HG02943 (cell line): ENCODE data around the gene RASAL1.

Source experiments
- ATAC-seq: cut with Tn5 transposase; IDR thresholded peaks from one replicate; pipeline ENCODE4 v1.9.1; 2021; ENCODE audit warnings: mild to moderate bottlenecking, low read depth, moderate library complexity; ENCODE audit not compliant: unreplicated experiment

RASAL1 gene

DNA sequence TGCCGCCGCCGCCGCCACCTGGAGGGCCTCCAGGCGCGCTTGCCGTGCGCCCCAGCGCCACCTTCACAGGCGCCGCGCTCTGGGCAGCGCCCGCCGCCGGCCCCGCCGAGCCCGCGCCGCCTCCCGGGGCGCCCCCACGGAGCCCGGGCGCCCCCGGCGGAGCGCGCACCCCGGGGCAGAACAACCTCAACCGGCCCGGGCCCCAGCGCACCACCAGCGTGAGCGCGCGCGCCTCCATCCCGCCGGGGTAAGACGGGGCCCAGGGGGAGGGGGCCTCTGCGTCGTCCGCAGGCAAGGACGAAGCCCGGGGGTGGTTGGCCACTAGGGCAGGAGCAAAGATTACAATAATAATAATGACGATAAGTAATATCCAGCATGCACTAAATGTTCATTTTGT lies 57.7 kb downstream of the RASAL1 start:
- ATAC-seq: no peak

DNA sequence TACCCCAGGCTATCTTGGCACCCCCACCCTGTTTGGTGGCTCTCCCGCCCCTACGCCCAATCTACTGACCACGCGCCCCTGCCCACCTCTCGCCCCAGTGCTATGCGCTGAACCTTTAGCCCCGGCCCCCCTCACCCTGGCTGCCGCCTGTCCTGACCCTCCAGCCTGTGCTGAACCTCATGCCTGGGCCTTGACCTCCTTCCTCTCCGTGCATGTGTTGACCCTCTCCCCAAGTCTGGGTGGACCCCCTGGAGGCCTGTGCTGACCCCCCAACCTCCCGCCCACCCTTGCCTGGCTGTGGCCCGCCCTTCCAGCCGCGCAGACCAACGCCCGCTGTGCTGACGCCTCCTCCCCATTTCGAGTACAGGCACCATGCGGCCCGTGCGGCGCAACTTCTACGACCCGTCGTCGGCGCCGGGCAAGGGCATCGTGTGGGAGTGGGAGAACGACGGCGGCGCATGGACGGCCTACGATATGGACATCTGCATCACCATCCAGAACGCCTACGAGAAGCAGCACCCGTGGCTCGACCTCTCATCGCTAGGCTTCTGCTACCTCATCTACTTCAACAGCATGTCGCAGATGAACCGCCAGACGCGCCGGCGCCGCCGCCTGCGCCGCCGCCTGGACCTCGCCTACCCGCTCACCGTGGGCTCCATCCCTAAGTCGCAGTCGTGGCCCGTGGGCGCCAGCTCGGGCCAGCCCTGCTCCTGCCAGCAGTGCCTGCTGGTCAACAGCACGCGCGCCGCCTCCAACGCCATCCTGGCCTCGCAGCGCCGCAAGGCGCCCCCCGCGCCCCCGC lies 58.3 kb downstream of the RASAL1 start:
- no peak for ATAC-seq

DNA sequence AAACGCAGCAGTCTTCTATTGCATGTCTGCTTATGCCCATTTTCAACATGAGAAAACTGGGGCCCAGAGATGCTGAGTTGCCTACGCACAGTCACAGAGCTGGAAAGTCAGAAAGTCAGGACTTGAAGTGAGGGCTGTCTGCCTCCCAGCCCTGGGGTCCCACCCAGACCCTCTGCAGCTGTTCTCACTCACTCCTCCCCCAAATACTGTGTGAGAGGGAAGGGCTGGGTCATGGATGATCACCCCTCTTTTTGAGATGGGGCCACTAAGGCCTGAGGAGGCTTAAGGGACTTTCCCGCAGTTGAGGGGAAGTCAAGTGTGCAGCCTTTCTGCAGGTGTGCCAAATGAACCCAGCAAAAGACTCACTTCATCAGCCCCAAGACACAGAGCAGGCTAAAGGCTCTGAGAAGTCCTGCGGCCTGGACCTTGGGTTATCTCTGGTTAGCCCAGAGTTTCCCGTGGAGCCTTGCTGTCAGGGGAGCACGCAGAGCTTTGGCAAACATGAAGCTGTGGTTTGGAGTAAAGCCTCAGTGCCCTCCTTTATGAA lies 60.4 kb downstream of the RASAL1 start:
- peak; percentile 82 for ATAC-seq

DNA sequence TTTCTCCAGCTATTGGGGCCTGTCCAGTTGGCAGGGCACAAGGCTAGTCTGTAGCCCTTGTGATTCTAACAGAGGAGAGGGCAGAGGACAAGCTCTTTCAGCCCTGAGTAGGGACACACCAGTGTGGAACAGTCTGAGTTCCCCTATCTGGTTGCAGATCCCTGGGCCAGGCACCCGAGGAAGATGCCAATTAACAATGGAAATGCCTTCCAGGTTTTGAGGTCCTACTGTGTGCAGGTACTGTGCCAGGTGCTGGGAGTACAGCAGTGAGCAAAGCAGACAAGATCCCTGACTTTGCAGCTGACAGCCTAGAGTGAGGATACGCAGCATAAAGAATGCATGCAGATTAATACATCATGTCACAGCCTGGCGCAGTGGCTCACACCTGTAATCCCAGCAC lies 62.0 kb downstream of the RASAL1 start:
- ATAC-seq: no peak

DNA sequence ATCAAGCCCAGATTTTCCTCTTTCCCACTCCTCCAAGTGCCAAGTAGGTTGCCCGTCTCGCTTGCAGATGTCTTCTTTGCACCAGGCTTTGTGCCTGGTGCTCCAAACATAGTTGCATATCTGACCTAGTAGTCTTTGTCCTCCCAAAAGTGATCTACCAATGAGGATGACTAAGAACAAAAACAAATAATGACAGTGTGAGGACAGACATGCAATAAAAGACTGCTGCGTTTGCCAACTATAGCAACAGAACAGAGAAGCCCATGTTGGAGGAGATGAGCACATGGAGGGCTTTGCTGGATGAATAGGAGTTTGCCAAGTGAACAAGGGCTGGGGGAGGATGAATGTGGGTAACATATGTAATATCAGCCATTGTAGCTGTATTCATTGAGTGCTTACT lies 63.4 kb downstream of the RASAL1 start:
- ATAC-seq: no peak

DNA sequence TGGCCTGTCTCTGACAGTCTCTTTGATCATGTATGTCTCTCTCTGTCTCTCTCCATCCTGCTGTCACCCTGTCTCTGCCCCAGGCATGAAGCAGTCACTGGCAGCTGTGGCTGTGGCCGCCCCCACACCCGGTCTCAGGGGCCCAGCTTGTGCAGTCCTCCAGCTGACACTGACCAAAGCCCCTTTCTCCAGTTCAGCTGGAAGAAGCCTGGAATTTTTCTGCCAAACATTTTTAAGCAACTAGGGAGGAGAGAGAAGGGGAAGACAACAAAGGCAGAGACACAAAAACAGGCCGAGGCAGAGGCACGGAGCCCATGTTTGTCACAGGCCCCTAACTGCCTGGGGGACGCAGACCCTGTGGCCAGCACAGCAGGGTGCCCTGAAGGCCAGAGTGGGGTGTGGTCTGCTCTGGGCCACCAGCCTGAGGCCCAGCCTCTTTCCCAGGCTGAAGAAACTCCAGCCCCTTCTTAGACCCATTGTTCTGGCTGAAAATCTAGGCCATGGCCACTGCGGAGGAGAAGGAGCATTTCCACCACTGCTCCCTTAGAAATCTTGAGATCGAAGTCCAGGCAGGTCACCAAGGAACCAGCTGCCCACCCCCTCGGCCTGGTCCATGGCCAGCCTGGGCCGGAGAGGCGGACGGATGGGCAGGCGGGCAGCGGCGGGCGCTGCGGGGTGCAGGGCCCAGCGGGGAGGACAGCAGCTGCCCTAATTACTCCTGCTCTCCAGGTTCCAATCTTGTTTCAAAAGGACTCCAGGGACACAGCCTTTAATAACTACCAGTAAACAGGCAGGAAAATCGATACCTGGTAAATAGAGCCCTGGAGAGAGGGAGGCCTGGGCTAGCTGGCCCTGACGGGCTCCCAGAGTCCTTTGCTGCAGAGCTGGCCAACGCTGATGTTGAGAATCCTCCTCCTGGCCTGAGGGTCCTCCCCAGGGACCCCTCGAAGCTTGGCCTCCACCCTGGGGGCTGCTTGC lies 64.1 kb downstream of the RASAL1 start:
- ATAC-seq: no peak

DNA sequence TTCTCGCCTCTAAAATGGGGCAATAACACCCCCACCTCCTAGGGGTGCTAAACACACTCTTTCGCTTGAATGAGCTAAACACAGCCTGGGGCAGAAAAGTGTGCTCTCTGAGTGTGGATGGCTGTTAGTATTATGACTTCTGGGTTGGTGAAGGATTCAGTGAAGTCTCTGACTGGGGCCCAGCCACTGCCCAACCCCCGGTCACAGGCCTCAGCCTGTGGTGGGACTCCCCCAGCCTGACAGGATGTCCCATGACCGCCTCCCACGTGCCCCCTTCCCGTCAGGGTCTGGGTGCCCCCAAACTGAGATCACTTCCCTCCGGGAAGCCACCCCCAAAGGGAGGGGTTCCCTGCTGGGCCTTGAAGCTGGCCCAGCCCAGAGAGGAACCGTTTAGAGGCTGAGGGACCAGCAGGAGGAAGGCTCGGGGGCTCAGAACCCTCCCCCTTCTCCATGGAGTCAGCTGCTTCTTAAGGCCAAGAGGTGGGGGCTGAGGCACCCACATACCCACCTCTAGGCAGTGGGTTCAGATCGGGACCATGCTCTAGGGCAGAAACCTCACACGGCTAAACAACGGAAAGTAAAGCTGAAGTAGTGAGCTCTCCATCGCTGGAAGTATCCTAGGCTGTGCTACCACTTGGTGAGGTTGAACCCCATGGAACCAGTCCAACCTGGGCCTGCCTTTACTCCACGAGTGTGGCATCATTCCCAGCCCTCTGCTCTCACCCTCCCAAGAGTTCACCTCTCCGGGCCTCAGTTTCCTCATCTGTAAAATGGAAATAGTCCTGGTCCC lies 65.2 kb downstream of the RASAL1 start:
- ATAC-seq: no peak

DNA sequence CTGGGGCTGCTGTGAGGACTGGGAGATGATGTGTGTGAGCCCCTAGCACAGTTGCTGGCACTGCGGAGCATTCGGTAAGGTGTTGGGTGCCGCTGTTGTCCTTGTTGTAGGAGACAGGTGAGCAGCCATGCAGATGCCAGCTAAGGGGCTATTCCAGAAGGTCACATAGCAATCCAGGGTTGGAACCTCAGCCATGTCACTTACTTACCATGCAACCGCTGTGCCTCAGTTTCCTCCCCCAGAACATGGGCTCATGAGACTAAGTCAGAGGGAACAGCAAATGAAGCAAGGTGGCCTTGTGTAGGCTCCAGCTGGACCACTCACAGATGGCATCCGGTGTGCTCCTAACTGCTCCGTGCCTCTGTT lies 65.8 kb downstream of the RASAL1 start:
- no peak for ATAC-seq

DNA sequence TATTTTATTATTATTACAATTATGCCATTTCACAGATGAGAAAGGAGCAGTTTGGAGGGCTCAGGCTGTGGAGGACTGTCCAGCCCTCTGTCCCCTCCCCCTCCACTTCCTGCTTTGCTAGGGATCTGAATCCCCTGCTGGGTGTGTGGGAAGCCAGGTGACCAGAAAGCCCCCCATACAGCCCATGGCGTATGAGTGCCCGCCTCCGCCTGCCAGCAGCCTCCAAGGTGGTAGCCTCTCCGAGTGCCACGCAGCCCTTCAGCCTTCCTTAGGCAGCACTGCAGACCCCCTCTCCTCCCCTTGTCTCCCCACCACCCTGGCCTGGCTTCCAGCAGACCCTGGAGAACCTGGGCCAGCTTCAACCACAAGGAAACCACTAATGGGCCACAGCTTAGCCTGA lies 66.4 kb downstream of the RASAL1 start:
- ATAC-seq: no peak

DNA sequence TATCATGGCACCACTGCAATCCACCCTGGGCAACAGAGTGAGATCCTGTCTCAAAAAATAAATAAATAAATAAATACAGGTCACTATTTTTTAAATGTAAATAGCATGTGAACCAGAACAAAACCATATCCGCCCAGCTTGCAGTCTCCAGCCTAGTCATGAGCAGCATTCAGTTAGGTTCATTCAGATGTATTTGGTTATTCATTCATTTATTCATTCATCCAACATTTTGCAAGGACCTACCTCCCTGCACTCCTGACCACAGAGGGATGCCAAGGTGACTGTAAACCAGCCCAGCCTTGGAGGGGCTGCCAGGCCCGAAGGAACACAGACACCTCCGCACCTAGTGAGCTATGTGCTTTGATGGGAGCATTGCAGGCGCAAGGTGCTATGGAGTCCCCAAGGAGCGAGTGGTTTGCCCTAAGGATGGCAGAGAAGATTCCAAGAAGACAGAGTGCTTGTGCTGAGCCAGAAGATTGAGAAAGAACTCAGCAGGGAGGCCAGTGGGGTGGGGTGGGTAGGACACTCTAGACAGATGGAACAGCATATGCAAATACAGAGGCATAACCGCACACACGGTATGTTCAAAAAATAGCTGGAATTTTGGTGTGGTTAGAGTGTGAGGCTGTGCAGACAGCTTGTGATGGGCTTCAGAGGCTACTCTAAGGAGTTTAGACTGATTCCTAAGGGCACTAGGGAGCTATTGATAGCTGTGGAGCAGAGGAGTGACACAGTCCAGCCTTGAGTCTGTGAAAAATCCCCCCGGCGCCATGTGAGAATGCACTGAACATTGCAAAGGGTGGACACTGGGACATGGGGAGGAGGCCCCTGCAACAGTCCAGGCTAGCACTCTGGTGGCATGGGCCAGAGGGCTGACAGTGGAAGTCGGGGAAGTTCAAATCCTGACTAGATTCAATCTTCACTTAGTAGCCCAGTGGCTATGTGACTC lies 67.3 kb downstream of the RASAL1 start:
- ATAC-seq: no peak

DNA sequence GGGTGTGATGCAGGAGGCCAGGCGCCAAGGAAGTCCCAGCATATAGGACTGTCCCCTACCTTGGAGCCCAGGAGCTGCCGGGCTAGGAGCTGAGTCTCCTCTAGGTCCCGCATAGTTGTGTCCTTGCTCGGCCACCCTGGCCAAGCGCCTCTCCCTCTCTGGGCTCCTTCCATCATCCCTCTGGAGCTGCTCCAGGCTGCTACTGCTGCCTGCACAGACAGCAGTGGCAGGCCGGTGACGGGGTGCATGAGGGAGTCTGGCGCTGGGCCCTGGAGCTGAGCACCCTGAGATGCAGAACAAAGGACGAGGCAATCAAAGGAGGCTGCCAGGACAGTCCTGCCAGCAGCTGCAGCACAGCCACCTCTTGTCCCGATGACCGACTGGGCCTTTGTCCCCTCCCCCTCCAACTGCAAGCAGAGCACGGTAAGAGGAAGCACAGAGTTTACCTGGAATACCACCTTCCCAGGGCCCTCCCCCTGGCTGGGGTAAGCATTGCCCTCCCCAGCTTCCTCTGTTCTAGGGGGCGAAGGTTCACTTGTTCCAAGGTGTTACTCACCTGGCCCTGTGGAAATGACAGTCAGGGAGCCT lies 68.7 kb downstream of the RASAL1 start:
- ATAC-seq: no peak

DNA sequence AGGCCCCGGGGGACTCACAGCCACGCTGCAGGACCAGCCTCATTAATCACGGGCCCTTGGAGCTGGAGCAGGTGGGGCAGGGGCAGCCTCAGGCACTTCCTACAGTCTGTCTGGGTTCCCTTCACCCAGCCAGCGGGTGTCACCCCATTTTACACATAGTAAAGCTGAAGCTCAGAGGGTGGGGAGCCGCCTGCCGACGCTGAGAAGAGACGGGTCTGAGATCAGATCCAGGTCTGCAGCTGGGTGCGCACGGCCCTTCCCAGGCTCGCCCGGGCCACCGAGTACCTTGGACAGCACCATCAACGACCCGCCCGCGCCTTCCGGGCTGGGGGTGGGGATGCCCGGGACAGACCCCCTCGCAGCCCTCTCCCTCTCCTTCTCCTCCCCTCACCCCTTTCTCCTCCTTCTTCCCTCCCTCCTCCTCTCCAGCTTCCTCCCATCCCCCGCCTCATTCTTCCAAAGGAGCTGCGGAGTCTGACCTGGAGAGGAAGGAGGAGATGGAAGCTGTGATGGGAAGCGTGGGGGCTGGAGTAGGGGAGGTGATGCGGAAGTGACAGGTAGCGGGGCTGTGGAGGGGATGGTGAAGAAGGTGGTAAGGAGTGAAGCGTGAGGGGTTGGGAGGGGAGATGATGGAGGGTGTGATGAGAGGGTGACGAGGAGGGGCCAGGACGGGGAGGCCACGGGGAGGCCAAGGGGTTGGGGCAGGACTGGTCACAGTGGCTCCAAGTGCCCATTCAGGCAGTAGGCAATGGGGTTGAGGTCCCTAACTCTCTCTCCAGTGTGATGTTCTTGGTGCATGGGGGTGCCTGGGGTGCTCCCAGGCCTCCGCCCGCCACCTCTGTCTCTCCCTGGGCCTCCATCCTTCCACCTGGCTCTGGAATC lies 70.2 kb downstream of the RASAL1 start:
- no peak for ATAC-seq

DNA sequence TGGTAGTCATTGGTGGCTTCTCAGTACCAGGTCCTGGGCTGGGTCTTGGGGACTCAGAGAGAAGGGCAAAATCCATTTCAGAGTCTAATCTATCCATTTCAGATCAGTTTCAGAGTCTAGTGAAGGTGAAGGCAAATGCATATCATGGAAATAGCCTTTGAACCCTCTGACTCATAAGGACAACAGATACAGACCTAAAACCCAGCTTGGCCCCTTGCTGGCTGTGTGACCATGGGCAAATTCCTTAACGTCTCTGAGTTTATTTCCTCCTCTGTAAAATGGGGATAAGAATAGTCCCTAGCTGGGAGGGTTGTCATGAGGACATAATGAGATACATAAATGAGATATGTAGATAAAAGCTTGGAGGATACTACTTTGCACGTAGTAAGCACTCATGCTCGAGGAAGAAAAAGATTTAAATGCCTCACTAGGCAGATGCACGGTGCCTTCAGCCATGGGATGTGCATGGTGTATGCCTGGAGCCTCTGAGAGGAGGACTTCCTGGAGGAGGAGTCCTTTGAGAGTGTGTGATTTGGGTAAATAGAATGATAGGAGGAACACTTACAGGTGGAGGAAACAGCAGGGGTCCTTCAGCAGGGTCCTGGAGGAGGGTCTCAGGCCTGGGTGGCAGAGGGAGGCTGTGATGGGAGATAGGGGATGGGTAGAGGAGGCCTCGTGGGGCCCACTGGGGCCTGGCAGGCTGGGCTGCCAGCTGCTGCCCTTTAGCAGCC lies 71.0 kb downstream of the RASAL1 start:
- ATAC-seq: no peak

DNA sequence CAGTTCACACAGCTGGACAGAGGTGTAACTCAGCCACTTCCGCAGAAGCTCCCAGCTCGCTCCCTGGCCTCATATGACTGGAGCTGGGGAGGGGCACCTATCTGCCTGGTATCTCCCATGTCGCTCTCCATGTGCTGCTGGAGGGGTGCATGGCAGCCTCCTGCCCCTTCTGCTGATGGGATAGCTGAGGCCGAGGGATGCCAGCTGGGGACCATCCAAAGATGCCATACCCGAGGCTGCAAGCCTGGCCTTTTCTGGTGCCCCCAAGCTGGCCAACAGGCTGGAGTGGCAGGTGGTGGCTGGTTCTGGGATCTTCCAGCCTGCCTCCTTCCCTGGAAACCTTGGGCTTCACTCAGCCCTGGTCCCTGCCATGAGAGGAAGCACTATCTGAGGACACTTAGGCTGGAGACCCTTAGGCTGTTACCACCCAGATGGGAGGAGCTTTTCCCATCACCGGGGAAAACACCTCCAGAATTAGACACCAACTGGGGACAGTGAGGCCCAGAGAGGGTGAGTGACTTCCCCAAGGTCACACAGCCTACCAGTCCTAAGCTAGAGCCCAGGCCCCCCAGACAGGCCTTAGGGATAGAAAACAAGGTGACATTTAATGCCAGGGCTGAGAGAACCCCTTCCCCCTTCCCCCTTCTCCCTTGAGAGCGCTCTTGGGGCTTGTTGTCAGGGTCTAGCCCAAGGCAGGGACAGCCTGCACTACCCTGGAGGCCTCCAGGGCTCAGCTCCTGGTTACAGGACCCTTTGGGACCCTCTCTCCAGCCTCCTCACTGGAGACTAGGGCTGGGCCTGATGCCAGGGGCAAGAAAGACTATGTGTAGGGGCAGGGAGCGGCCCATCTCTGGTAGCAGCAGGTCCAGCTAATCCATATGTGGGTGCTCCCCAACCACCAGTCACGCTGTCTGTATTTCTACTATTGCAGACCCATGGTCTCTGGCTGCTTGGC lies 71.9 kb downstream of the RASAL1 start:
- ATAC-seq: no peak

DNA sequence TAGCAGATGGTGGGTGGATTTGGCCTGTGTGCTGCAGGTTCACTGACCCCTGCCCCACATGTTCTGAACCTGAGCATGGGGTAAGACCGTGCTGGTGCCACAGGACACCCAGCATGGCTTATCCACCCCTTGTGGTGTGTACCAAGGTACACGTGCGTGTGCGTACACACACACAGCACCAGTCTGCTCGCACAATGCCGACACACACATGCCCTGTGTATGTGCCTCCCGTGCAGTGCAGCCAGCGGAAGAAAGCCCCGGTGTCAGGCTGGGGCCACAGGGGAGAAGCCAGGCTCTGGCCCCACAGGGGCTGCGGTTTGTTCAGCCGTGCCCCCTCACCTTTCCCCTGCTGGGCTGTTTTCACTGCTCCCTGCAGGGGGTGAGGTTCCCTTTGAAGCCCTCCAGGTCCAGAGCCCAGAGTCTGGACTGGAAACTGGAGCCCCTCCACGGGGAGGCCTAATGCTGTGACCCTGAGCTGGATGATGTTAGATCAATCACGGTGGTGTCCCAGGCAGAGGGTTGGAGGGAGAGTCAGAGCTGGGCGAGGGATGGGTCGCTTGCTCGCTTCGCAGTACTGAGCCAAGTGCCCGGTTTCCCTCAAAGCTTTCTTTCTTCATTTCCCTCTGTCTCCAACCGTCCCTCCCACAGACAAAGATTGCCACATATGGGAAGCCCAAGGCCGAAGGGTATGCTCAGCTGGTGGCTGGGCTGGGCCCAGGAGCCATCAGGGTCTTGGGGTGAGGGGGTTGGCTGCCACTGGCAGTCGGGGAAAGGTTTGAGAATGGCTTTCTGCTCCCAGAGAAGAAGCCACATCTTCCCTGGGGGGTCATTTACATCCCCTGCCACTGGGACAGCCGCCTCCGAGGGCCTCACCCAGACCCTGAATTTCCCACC lies 72.8 kb downstream of the RASAL1 start:
- no peak for ATAC-seq
